IMR-90 (cell line): Measurements from ENCODE around the gene NAV2. TPM values are rescaled to one million over a fixed set of nuclear protein-coding genes. Genes with fewer than 3 reads are reported as not detected.

Experiments used
- ATAC-seq: fragments of 200-7000 bp; cut with Tn5 transposase; 2 replicates; pipeline ENCODE4 v1.9.1; 2020; ENCODE audit warnings: low read depth, mild to moderate bottlenecking, moderate library complexity
- BruUV-seq: library from RNA; stranded (reverse); fragments of 400-500 nt; replicated peaks from 2 replicates; lab custom pipeline; 2021; lab: Mats Ljungman, UMichigan
- CTCF ChIA-PET: fragments of 300-600 bp; formaldehyde crosslinking; extraction: SDS; loops from one replicate; lab custom pipeline; 2021; ENCODE audit warnings: antibody characterized with exemption; lab: Yijun Ruan, JAX
- POLR2A ChIA-PET: fragments of 300-600 bp; sonication (Branson Sonifier 250); formaldehyde crosslinking; loops from one replicate; lab custom pipeline; 2022; ENCODE audit warnings: antibody characterized with exemption; ENCODE audit not compliant: unreplicated experiment; lab: Charles Lee
- DNase-seq: peaks from one replicate; pipeline ENCODE4 v3.0.0; 2013
- H2AFZ ChIP-seq: replicated peaks from 2 replicates; pipeline ENCODE3; 2013; ENCODE audit warnings: low read length, mild to moderate bottlenecking; ENCODE audit not compliant: poor library complexity
- H2AK5ac ChIP-seq: 2 replicates; pipeline ENCODE4 v1.6.1; 2013; ENCODE audit warnings: low read depth, low read length, inconsistent platforms
- H2AK9ac ChIP-seq: replicated peaks from 2 replicates; pipeline ENCODE3; 2013; ENCODE audit warnings: mild to moderate bottlenecking, low read depth, low read length, moderate library complexity; ENCODE audit not compliant: poor library complexity
- H2BK120ac ChIP-seq: 2 replicates; pipeline ENCODE4 v1.6.1; 2013; ENCODE audit warnings: low read depth, low read length, inconsistent platforms
- H2BK15ac ChIP-seq: 3 replicates; pipeline ENCODE4 v1.6.1; 2013; ENCODE audit warnings: low read depth, low read length, inconsistent platforms
- H2BK20ac ChIP-seq: 2 replicates; pipeline ENCODE4 v1.6.1; 2013; ENCODE audit warnings: low read depth, mild to moderate bottlenecking, inconsistent platforms, low read length, moderate library complexity
- H2BK5ac ChIP-seq: 2 replicates; pipeline ENCODE4 v1.6.1; 2013; ENCODE audit warnings: mild to moderate bottlenecking, low read depth, low read length, inconsistent platforms; ENCODE audit not compliant: poor library complexity, severe bottlenecking
- H3K14ac ChIP-seq: replicated peaks from 2 replicates; pipeline ENCODE4 v1.6.1; 2013; ENCODE audit warnings: low read depth, low read length, inconsistent platforms
- H3K18ac ChIP-seq: 2 replicates; pipeline ENCODE4 v1.6.1; 2013; ENCODE audit warnings: low read depth, low read length, control low read depth
- H3K23ac ChIP-seq: 2 replicates; pipeline ENCODE4 v1.6.1; 2013; ENCODE audit warnings: low read depth, low read length, inconsistent platforms
- H3K27ac ChIP-seq: 2 replicates; pipeline ENCODE4 v1.5.1; 2013; ENCODE audit warnings: mild to moderate bottlenecking, control low read depth, low read length; ENCODE audit not compliant: insufficient read depth
- H3K27me3 ChIP-seq: 2 replicates; pipeline ENCODE4 v1.6.1; 2013; ENCODE audit warnings: low read length; ENCODE audit not compliant: control insufficient read depth, insufficient read depth
- H3K36me3 ChIP-seq: 2 replicates; pipeline ENCODE4 v1.6.1; 2013; ENCODE audit warnings: low read length, mixed read lengths; ENCODE audit not compliant: control insufficient read depth, insufficient read depth
- H3K4ac ChIP-seq: 2 replicates; pipeline ENCODE4 v1.6.1; 2013; ENCODE audit warnings: low read depth, low read length, inconsistent platforms
- H3K4me1 ChIP-seq: 2 replicates; pipeline ENCODE4 v1.6.1; 2013; ENCODE audit warnings: low read length, mixed read lengths; ENCODE audit not compliant: control insufficient read depth, insufficient read depth
- H3K4me2 ChIP-seq: 2 replicates; pipeline ENCODE4 v1.6.1; 2013; ENCODE audit warnings: low read depth, mild to moderate bottlenecking, control low read depth, low read length, moderate library complexity
- H3K4me3 ChIP-seq: 2 replicates; pipeline ENCODE4 v1.5.1; 2013; ENCODE audit warnings: low read depth, mild to moderate bottlenecking, control low read depth, low read length, moderate library complexity; ENCODE audit not compliant: insufficient read depth
- H3K56ac ChIP-seq: 2 replicates; pipeline ENCODE4 v1.6.1; 2013; ENCODE audit warnings: low read length, inconsistent platforms; ENCODE audit not compliant: insufficient read depth; ENCODE audit errors: extremely low read depth
- H3K79me1 ChIP-seq, 2 experiments: 2 replicates each; pipeline ENCODE4 v1.6.1; 2013; ENCODE audit warnings: low read length in 2 of 2, inconsistent platforms in 1 of 2, low read depth in 1 of 2
- H3K9ac ChIP-seq: 2 replicates; pipeline ENCODE4 v1.6.1; 2013; ENCODE audit warnings: low read depth, low read length, control low read depth
- H3K9me1 ChIP-seq: 2 replicates; pipeline ENCODE4 v1.6.1; 2013; ENCODE audit warnings: low read length, inconsistent platforms; ENCODE audit not compliant: insufficient read depth
- H3K9me3 ChIP-seq: 2 replicates; pipeline ENCODE4 v1.6.1; 2013; ENCODE audit warnings: low read length; ENCODE audit not compliant: control insufficient read depth, insufficient read depth
- H4K20me1 ChIP-seq: 2 replicates; pipeline ENCODE4 v1.6.1; 2013; ENCODE audit warnings: low read length, inconsistent platforms; ENCODE audit not compliant: insufficient read depth
- H4K5ac ChIP-seq: 2 replicates; pipeline ENCODE4 v1.6.1; 2013; ENCODE audit warnings: mild to moderate bottlenecking, low read depth, low read length, control low read depth
- H4K8ac ChIP-seq, 2 experiments: 2 replicates each; pipeline ENCODE4 v1.6.1; 2013; ENCODE audit warnings: low read depth in 2 of 2, low read length in 2 of 2, control low read depth in 1 of 2, inconsistent platforms in 1 of 2
- H4K91ac ChIP-seq: 2 replicates; pipeline ENCODE4 v1.6.1; 2013; ENCODE audit warnings: low read depth, low read length, inconsistent platforms; ENCODE audit not compliant: insufficient read depth
- BHLHE40 ChIP-seq: fragments of 150-350 bp; IDR thresholded peaks from 2 replicates; pipeline ENCODE4 v1.6.1; 2016; ENCODE audit warnings: mild to moderate bottlenecking, low read depth, low read length
- CEBPB ChIP-seq: IDR thresholded peaks from 2 replicates; pipeline ENCODE4 v1.6.1; 2012; ENCODE audit warnings: low read depth, low read length, improper control_type of control experiment
- CHD1 ChIP-seq: IDR thresholded peaks from 2 replicates; pipeline ENCODE4 v1.6.1; 2012; ENCODE audit warnings: low read depth, low read length, improper control_type of control experiment
- FOS ChIP-seq: fragments of 150-350 bp; IDR thresholded peaks from 2 replicates; pipeline ENCODE4 v1.6.1; 2016; ENCODE audit warnings: low read depth, low read length
- MAFK ChIP-seq: IDR thresholded peaks from 2 replicates; pipeline ENCODE4 v1.6.1; 2012; ENCODE audit warnings: low read depth, low read length, improper control_type of control experiment
- MAZ ChIP-seq: IDR thresholded peaks from 2 replicates; pipeline ENCODE4 v1.6.1; 2012; ENCODE audit warnings: low read depth, mild to moderate bottlenecking, low read length, improper control_type of control experiment, moderate library complexity, borderline replicate concordance
- MXI1 ChIP-seq: IDR thresholded peaks from 2 replicates; pipeline ENCODE4 v1.6.1; 2012; ENCODE audit warnings: low read depth, mild to moderate bottlenecking, low read length, moderate library complexity, borderline replicate concordance
- NFE2L2 ChIP-seq: fragments of 150-350 bp; IDR thresholded peaks from 2 replicates; pipeline ENCODE4 v1.6.1; 2016; ENCODE audit warnings: low read depth, mild to moderate bottlenecking, low read length
- POLR2A ChIP-seq: IDR thresholded peaks from 2 replicates; pipeline ENCODE4 v1.6.1; 2012; ENCODE audit warnings: mild to moderate bottlenecking, low read depth, low read length
- RAD21 ChIP-seq: IDR thresholded peaks from 2 replicates; pipeline ENCODE4 v1.6.1; 2012; ENCODE audit warnings: low read length, improper control_type of control experiment
- RCOR1 ChIP-seq: IDR thresholded peaks from 2 replicates; pipeline ENCODE4 v1.6.1; 2012; ENCODE audit warnings: mild to moderate bottlenecking, low read length, improper control_type of control experiment; ENCODE audit not compliant: insufficient replicate concordance
- RFX5 ChIP-seq: IDR thresholded peaks from 2 replicates; pipeline ENCODE4 v1.8.0; 2012; ENCODE audit warnings: low read depth, mild to moderate bottlenecking, low read length, moderate library complexity
- SMC3 ChIP-seq: fragments of 150-350 bp; IDR thresholded peaks from 2 replicates; pipeline ENCODE4 v1.6.1; 2016; ENCODE audit warnings: low read depth, mild to moderate bottlenecking, antibody characterized with exemption, low read length, moderate library complexity
- WGBS, 2 experiments: methylation state at CpG; one replicate each; pipeline versions ENCODE4 v1.1.5 to v1.1.7; 2013; ENCODE audit warnings: missing lambda C conversion rate in 2 of 2; ENCODE audit not compliant: insufficient read length in 1 of 2; ENCODE audit errors: extremely low coverage in 2 of 2; 5-methylcytosine and 5-hydroxymethylcytosine counted together
- dilution Hi-C: fragments of 300-500 bp; cut with HindIII; formaldehyde crosslinking; loops from one replicate; pipeline ENCODE4 v1.14.3; 2018; ENCODE audit warnings: low sequenced_read_pairs; ENCODE audit not compliant: unreplicated experiment
- in situ Hi-C: fragments of 300-500 bp; cut with MboI; formaldehyde crosslinking; loops from 3 replicates; pipeline ENCODE4 v1.14.3; 2019; ENCODE audit warnings: low sequenced_read_pairs, inconsistent platforms, mixed read lengths
- intact Hi-C: fragments of 100-400 bp; cut with micrococcal nuclease; formaldehyde crosslinking; loops from 2 replicates; pipeline ENCODE4 v1.10.0; 2022
- polyA plus RNA-seq, 3 experiments: library from polyadenylated mRNA; depleted of rRNA; stranded (reverse); fragments of >200 nt; gene quantifications; 2 replicates each; pipeline ENCODE4 v1.2.3, GENCODE V29; 2012; ENCODE audit warnings: low replicate concordance in 1 of 3
- total RNA-seq: library from RNA; depleted of rRNA; stranded (reverse); fragments of >200 nt; gene quantifications from 2 replicates; pipeline ENCODE4 v1.2.3, GENCODE V29; 2012
- TF ChIP-seq, protein P1 (sequence below): fragments of 150-350 bp; IDR thresholded peaks from 2 replicates; pipeline ENCODE4 v1.6.1; 2016; ENCODE audit warnings: low read depth, mild to moderate bottlenecking, low read length, moderate library complexity, borderline replicate concordance
- TF ChIP-seq, protein P2 (sequence below): conservative IDR thresholded peaks from 2 replicates; pipeline ENCODE4 v1.5.1; 2012; ENCODE audit warnings: mild to moderate bottlenecking, low read depth, low read length, improper control_type of control experiment
- TF ChIP-seq, protein P3 (sequence below): fragments of 150-350 bp; IDR thresholded peaks from 2 replicates; pipeline ENCODE4 v1.6.1; 2017; ENCODE audit warnings: mild to moderate bottlenecking, antibody characterized with exemption, low read length, low read depth

Gene NAV2
- total and polyA plus RNA-seq, 2 of the 4 experiments (the other 2 are of a cell fraction) = 4.5 to 12.6 TPM

DNA sequence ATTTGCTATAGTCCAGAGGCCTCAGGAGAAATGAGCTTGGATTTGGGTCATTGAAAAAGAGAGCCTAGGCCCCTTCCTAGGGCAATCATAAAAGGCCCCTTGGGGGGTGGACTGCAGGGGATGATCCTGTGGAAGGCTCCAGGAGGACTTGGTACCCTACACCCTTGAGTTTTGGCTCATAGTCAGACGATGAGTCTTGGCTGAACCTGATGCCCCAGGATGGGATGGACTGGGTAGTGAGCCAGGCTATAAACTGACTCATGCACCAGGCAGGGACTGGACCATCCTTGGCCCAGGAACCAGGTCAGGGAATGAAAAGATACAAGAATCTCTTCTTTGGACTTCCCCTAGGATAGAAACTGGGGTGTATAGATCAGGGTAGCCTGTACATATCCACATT is 54.2 kb downstream of the NAV2 start:
- Histone ChIP-seq H2AK9ac (no peak overlapping the region), H4K91ac (no peak overlapping the region), H3K27ac (no peak overlapping the region), H3K79me1 (peaks cover 58 to 64% of the 10 kb centered on the region in 2 experiments), H4K20me1 (peaks cover 90% of the 10 kb centered on the region), H2BK20ac (no peak overlapping the region), H3K4me2 (no peak overlapping the region), H2BK15ac (no peak overlapping the region), H2BK5ac (no peak overlapping the region), H3K36me3 (peaks cover 2% of the 10 kb centered on the region; the same call in 1 of the 2 replicates), H2BK120ac (no peak overlapping the region), H3K9me1 (peaks cover 17% of the 10 kb centered on the region), H3K56ac (no peak overlapping the region), H3K27me3 (peaks cover 5% of the 10 kb centered on the region; the same call in 1 of the 2 replicates), H3K9me3 (no peaks in the 10 kb centered on the region), H2AFZ (no peak overlapping the region), H3K4me3 (no peak overlapping the region), H3K14ac (no peak overlapping the region), H4K5ac (no peak overlapping the region), H3K4me1 (peaks cover 4% of the 10 kb centered on the region), H3K18ac (no peak overlapping the region), H3K4ac (no peak overlapping the region), H4K8ac (no peak overlapping the region), H3K9ac (no peak overlapping the region), H2AK5ac (no peak overlapping the region), H3K23ac (no peak overlapping the region)
- DNase-seq = peak; percentile 11
- POLR2A ChIA-PET = interaction anchor here (0.5 kb wide), 1 partner anchor 20 kb away, joined by 13 read pairs; no protein-coding TSS in a partner anchor
- no TSS peak for BruUV-seq
- ATAC-seq = no peak
- in situ Hi-C loops (loop anchor here (25.0 kb wide), 1 partner anchor 680 kb away; no protein-coding TSS in a partner anchor), intact Hi-C loops (no loop called here), dilution Hi-C loops (no loop called here)
- no CpG with 5 or more reads among the region's 1 CpG for WGBS, 2 experiments
- TF ChIP-seq RFX5 = no peak
- TF ChIP-seq CHD1 = no peak
- TF ChIP-seq CEBPB = no peak
- TF ChIP-seq, protein P1, sequence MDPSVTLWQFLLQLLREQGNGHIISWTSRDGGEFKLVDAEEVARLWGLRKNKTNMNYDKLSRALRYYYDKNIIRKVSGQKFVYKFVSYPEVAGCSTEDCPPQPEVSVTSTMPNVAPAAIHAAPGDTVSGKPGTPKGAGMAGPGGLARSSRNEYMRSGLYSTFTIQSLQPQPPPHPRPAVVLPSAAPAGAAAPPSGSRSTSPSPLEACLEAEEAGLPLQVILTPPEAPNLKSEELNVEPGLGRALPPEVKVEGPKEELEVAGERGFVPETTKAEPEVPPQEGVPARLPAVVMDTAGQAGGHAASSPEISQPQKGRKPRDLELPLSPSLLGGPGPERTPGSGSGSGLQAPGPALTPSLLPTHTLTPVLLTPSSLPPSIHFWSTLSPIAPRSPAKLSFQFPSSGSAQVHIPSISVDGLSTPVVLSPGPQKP = no peak
- no peak for TF ChIP-seq BHLHE40
- no peak for TF ChIP-seq RCOR1
- no peak for TF ChIP-seq FOS
- no peak for TF ChIP-seq MXI1
- TF ChIP-seq, protein P2, sequence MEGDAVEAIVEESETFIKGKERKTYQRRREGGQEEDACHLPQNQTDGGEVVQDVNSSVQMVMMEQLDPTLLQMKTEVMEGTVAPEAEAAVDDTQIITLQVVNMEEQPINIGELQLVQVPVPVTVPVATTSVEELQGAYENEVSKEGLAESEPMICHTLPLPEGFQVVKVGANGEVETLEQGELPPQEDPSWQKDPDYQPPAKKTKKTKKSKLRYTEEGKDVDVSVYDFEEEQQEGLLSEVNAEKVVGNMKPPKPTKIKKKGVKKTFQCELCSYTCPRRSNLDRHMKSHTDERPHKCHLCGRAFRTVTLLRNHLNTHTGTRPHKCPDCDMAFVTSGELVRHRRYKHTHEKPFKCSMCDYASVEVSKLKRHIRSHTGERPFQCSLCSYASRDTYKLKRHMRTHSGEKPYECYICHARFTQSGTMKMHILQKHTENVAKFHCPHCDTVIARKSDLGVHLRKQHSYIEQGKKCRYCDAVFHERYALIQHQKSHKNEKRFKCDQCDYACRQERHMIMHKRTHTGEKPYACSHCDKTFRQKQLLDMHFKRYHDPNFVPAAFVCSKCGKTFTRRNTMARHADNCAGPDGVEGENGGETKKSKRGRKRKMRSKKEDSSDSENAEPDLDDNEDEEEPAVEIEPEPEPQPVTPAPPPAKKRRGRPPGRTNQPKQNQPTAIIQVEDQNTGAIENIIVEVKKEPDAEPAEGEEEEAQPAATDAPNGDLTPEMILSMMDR = no peak
- TF ChIP-seq POLR2A = no peak
- no peak for TF ChIP-seq SMC3
- no peak for TF ChIP-seq MAFK
- TF ChIP-seq MAZ = no peak
- TF ChIP-seq NFE2L2 = no peak
- TF ChIP-seq, protein P3, sequence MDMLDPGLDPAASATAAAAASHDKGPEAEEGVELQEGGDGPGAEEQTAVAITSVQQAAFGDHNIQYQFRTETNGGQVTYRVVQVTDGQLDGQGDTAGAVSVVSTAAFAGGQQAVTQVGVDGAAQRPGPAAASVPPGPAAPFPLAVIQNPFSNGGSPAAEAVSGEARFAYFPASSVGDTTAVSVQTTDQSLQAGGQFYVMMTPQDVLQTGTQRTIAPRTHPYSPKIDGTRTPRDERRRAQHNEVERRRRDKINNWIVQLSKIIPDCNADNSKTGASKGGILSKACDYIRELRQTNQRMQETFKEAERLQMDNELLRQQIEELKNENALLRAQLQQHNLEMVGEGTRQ = no peak
- TF ChIP-seq RAD21 = no peak
- CTCF ChIA-PET = interaction anchor here (0.5 kb wide), 1 partner anchor 182 kb away, joined by 3 read pairs; no protein-coding TSS in a partner anchor
